Skeletal muscle tissue (tissue), 4 donors: Measurements from ENCODE around the gene RALGPS1. TPM values are rescaled to one million over a fixed set of nuclear protein-coding genes. Genes with fewer than 3 reads are reported as not detected.
"Not testable (repeated sequence)": the region's sequence is repeated elsewhere in the genome, so short reads cannot be mapped to it uniquely, and the experiment has no call there.

ENCODE experiments used
- H3K27ac ChIP-seq: one replicate; pipeline ENCODE4 v1.7.0; 2013; ENCODE audit warnings: mild to moderate bottlenecking, low read depth, low read length, inconsistent platforms
- H3K27me3 ChIP-seq, 3 donors: one replicate each; pipeline ENCODE4 v1.7.0; 2013; ENCODE audit warnings: low read length in 3 of 3; ENCODE audit not compliant: control insufficient read depth in 3 of 3, insufficient read depth in 3 of 3
- H3K36me3 ChIP-seq, 3 donors: one replicate each; pipeline ENCODE4 v1.7.0; 2013; ENCODE audit warnings: low read length in 3 of 3; ENCODE audit not compliant: control insufficient read depth in 3 of 3, insufficient read depth in 3 of 3
- H3K4me1 ChIP-seq, 3 donors: one replicate each; pipeline ENCODE4 v1.7.0; 2013; ENCODE audit warnings: low read length in 3 of 3, mild to moderate bottlenecking in 3 of 3; ENCODE audit not compliant: control insufficient read depth in 3 of 3, insufficient read depth in 3 of 3
- H3K4me3 ChIP-seq, 3 donors: one replicate each; pipeline ENCODE4 v1.7.0; 2013; ENCODE audit warnings: low read length in 3 of 3
- H3K9ac ChIP-seq, 3 donors: one replicate each; pipeline ENCODE4 v1.7.0; 2013; ENCODE audit warnings: low read length in 3 of 3, mild to moderate bottlenecking in 3 of 3, moderate library complexity in 2 of 3, low read depth in 1 of 3
- H3K9me3 ChIP-seq, 3 donors: one replicate each; pipeline ENCODE4 v1.7.0; 2013; ENCODE audit warnings: low read length in 3 of 3; ENCODE audit not compliant: control insufficient read depth in 3 of 3
- total RNA-seq: library from RNA; depleted of rRNA; stranded (reverse); fragments of >200 nt; gene quantifications from one replicate; pipeline ENCODE4 v1.2.3, GENCODE V29; 2014
- donor health status: Osteomylitis.

Gene RALGPS1
- total RNA-seq, 1 donor from 2014 or later, result 9.4 TPM

GRCh38 chr9:127014216-127014909 is 99.8 kb downstream of the RALGPS1 start:
- Histone ChIP-seq H3K4me1 (no peaks in the 10 kb centered on the region), H3K27ac (peak overlapping the region; percentile 19), H3K9ac (no peak overlapping the region), H3K27me3 (no peaks in the 10 kb centered on the region), H3K36me3 (no peaks in the 10 kb centered on the region), H3K9me3 (no peaks in the 10 kb centered on the region), H3K4me3 (no peak overlapping the region)

GRCh38 chr9:127014910-127015540 is 100.4 kb downstream of the RALGPS1 start:
- H3K9me3 ChIP-seq, result no peaks in the 10 kb centered on the region
- no peaks in the 10 kb centered on the region for H3K4me1 ChIP-seq
- H3K4me3 ChIP-seq, result no peak overlapping the region
- no peaks in the 10 kb centered on the region for H3K27me3 ChIP-seq
- H3K36me3 ChIP-seq, result no peaks in the 10 kb centered on the region
- H3K27ac ChIP-seq, result no peak overlapping the region
- H3K9ac ChIP-seq, result no peak overlapping the region

GRCh38 chr9:127015921-127016512 is 101.4 kb downstream of the RALGPS1 start:
- Histone ChIP-seq H3K27ac (no peak overlapping the region), H3K36me3 (no peaks in the 10 kb centered on the region), H3K9ac (no peak overlapping the region), H3K27me3 (no peaks in the 10 kb centered on the region), H3K9me3 (no peaks in the 10 kb centered on the region), H3K4me3 (no peak overlapping the region), H3K4me1 (peaks cover 0 to 6% (median 2%) of the 10 kb centered on the region in 3 donors)

GRCh38 chr9:127017979-127018378 is 103.4 kb downstream of the RALGPS1 start:
- H3K9ac ChIP-seq, H3K4me3 ChIP-seq, H3K9me3 ChIP-seq, H3K36me3 ChIP-seq, H3K27me3 ChIP-seq, H3K27ac ChIP-seq: not testable (repeated sequence)
- H3K4me1 ChIP-seq, result peaks cover 13 to 21% (median 18%) of the 10 kb centered on the region in 3 donors

- no peaks in the 10 kb centered on the region for H3K9me3 ChIP-seq
- H3K4me1 ChIP-seq, result peaks cover 19 to 25% (median 24%) of the 10 kb centered on the region in 3 donors
These were observed 104.4 kb downstream of the RALGPS1 start for GRCh38 chr9:127018935-127019334.

GRCh38 chr9:127020036-127020801 is 105.6 kb downstream of the RALGPS1 start:
- Histone ChIP-seq H3K27ac (peak overlapping the region; percentile 68), H3K4me1 (peaks cover 23 to 30% (median 24%) of the 10 kb centered on the region in 3 donors), H3K9ac (no peak overlapping the region), H3K36me3 (no peaks in the 10 kb centered on the region), H3K27me3 (no peaks in the 10 kb centered on the region), H3K4me3 (no peak overlapping the region), H3K9me3 (no peaks in the 10 kb centered on the region)

More at GRCh38 chr9:127018935-127019334, 104.4 kb downstream of the RALGPS1 start:
- H3K27ac ChIP-seq, result no peak overlapping the region
- no peak overlapping the region for H3K4me3 ChIP-seq
- H3K36me3 ChIP-seq, result no peaks in the 10 kb centered on the region
- no peak overlapping the region for H3K9ac ChIP-seq
- H3K27me3 ChIP-seq, result no peaks in the 10 kb centered on the region

- Histone ChIP-seq H3K9me3 (no peaks in the 10 kb centered on the region), H3K27ac (peak overlapping the region; percentile 68), H3K36me3 (no peaks in the 10 kb centered on the region), H3K9ac (no peak overlapping the region), H3K4me3 (no peak overlapping the region), H3K27me3 (no peaks in the 10 kb centered on the region), H3K4me1 (peaks cover 23 to 30% (median 24%) of the 10 kb centered on the region in 3 donors)
These were observed 106.2 kb downstream of the RALGPS1 start for GRCh38 chr9:127020802-127021078.

GRCh38 chr9:127021664-127022363 is 107.2 kb downstream of the RALGPS1 start:
- Histone ChIP-seq H3K9me3 (no peaks in the 10 kb centered on the region), H3K9ac (peak overlapping the region in 2 of 3 donors; percentile 41 to 42), H3K27me3 (no peaks in the 10 kb centered on the region), H3K4me1 (peaks cover 23 to 30% (median 24%) of the 10 kb centered on the region in 3 donors), H3K36me3 (no peaks in the 10 kb centered on the region), H3K4me3 (no peak overlapping the region), H3K27ac (peak overlapping the region; percentile 84)

- H3K9me3 ChIP-seq, result no peaks in the 10 kb centered on the region
- H3K4me3 ChIP-seq, result peak overlapping the region in 1 of 3 donors; percentile 30
- no peak overlapping the region for H3K9ac ChIP-seq
These were observed 108.5 kb downstream of the RALGPS1 start for GRCh38 chr9:127022913-127023660.

More at GRCh38 chr9:127022913-127023660, 108.5 kb downstream of the RALGPS1 start:
- no peaks in the 10 kb centered on the region for H3K36me3 ChIP-seq
- H3K27me3 ChIP-seq, result no peaks in the 10 kb centered on the region
- peaks cover 23 to 30% (median 24%) of the 10 kb centered on the region in 3 donors for H3K4me1 ChIP-seq
- H3K27ac ChIP-seq, result peak overlapping the region; percentile 84
